IMR-90 (cell line): ENCODE results near the gene PTCSC3. TPM values are rescaled to one million over a fixed set of nuclear protein-coding genes. Genes with fewer than 3 reads are reported as not detected.

Source experiments
- ATAC-seq: fragments of 200-7000 bp; cut with Tn5 transposase; 2 replicates; pipeline ENCODE4 v1.9.1; 2020; ENCODE audit warnings: low read depth, mild to moderate bottlenecking, moderate library complexity
- BruUV-seq: library from RNA; stranded (reverse); fragments of 400-500 nt; replicated peaks from 2 replicates; lab custom pipeline; 2021; lab: Mats Ljungman, UMichigan
- CTCF ChIA-PET: fragments of 300-600 bp; formaldehyde crosslinking; extraction: SDS; loops from one replicate; lab custom pipeline; 2021; ENCODE audit warnings: antibody characterized with exemption; lab: Yijun Ruan, JAX
- POLR2A ChIA-PET: fragments of 300-600 bp; sonication (Branson Sonifier 250); formaldehyde crosslinking; loops from one replicate; lab custom pipeline; 2022; ENCODE audit warnings: antibody characterized with exemption; ENCODE audit not compliant: unreplicated experiment; lab: Charles Lee
- DNase-seq: peaks from one replicate; pipeline ENCODE4 v3.0.0; 2013
- H2AFZ ChIP-seq: replicated peaks from 2 replicates; pipeline ENCODE3; 2013; ENCODE audit warnings: low read length, mild to moderate bottlenecking; ENCODE audit not compliant: poor library complexity
- H2AK5ac ChIP-seq: 2 replicates; pipeline ENCODE4 v1.6.1; 2013; ENCODE audit warnings: low read depth, low read length, inconsistent platforms
- H2AK9ac ChIP-seq: replicated peaks from 2 replicates; pipeline ENCODE3; 2013; ENCODE audit warnings: mild to moderate bottlenecking, low read depth, low read length, moderate library complexity; ENCODE audit not compliant: poor library complexity
- H2BK120ac ChIP-seq: 2 replicates; pipeline ENCODE4 v1.6.1; 2013; ENCODE audit warnings: low read depth, low read length, inconsistent platforms
- H2BK15ac ChIP-seq: 3 replicates; pipeline ENCODE4 v1.6.1; 2013; ENCODE audit warnings: low read depth, low read length, inconsistent platforms
- H2BK20ac ChIP-seq: 2 replicates; pipeline ENCODE4 v1.6.1; 2013; ENCODE audit warnings: low read depth, mild to moderate bottlenecking, inconsistent platforms, low read length, moderate library complexity
- H2BK5ac ChIP-seq: 2 replicates; pipeline ENCODE4 v1.6.1; 2013; ENCODE audit warnings: mild to moderate bottlenecking, low read depth, low read length, inconsistent platforms; ENCODE audit not compliant: poor library complexity, severe bottlenecking
- H3K14ac ChIP-seq: replicated peaks from 2 replicates; pipeline ENCODE4 v1.6.1; 2013; ENCODE audit warnings: low read depth, low read length, inconsistent platforms
- H3K18ac ChIP-seq: 2 replicates; pipeline ENCODE4 v1.6.1; 2013; ENCODE audit warnings: low read depth, low read length, control low read depth
- H3K23ac ChIP-seq: 2 replicates; pipeline ENCODE4 v1.6.1; 2013; ENCODE audit warnings: low read depth, low read length, inconsistent platforms
- H3K27ac ChIP-seq: 2 replicates; pipeline ENCODE4 v1.5.1; 2013; ENCODE audit warnings: mild to moderate bottlenecking, control low read depth, low read length; ENCODE audit not compliant: insufficient read depth
- H3K27me3 ChIP-seq: 2 replicates; pipeline ENCODE4 v1.6.1; 2013; ENCODE audit warnings: low read length; ENCODE audit not compliant: control insufficient read depth, insufficient read depth
- H3K36me3 ChIP-seq: 2 replicates; pipeline ENCODE4 v1.6.1; 2013; ENCODE audit warnings: low read length, mixed read lengths; ENCODE audit not compliant: control insufficient read depth, insufficient read depth
- H3K4ac ChIP-seq: 2 replicates; pipeline ENCODE4 v1.6.1; 2013; ENCODE audit warnings: low read depth, low read length, inconsistent platforms
- H3K4me1 ChIP-seq: 2 replicates; pipeline ENCODE4 v1.6.1; 2013; ENCODE audit warnings: low read length, mixed read lengths; ENCODE audit not compliant: control insufficient read depth, insufficient read depth
- H3K4me2 ChIP-seq: 2 replicates; pipeline ENCODE4 v1.6.1; 2013; ENCODE audit warnings: low read depth, mild to moderate bottlenecking, control low read depth, low read length, moderate library complexity
- H3K4me3 ChIP-seq: 2 replicates; pipeline ENCODE4 v1.5.1; 2013; ENCODE audit warnings: low read depth, mild to moderate bottlenecking, control low read depth, low read length, moderate library complexity; ENCODE audit not compliant: insufficient read depth
- H3K56ac ChIP-seq: 2 replicates; pipeline ENCODE4 v1.6.1; 2013; ENCODE audit warnings: low read length, inconsistent platforms; ENCODE audit not compliant: insufficient read depth; ENCODE audit errors: extremely low read depth
- H3K79me1 ChIP-seq, 2 experiments: 2 replicates each; pipeline ENCODE4 v1.6.1; 2013; ENCODE audit warnings: low read length in 2 of 2, inconsistent platforms in 1 of 2, low read depth in 1 of 2
- H3K9ac ChIP-seq: 2 replicates; pipeline ENCODE4 v1.6.1; 2013; ENCODE audit warnings: low read depth, low read length, control low read depth
- H3K9me1 ChIP-seq: 2 replicates; pipeline ENCODE4 v1.6.1; 2013; ENCODE audit warnings: low read length, inconsistent platforms; ENCODE audit not compliant: insufficient read depth
- H3K9me3 ChIP-seq: 2 replicates; pipeline ENCODE4 v1.6.1; 2013; ENCODE audit warnings: low read length; ENCODE audit not compliant: control insufficient read depth, insufficient read depth
- H4K20me1 ChIP-seq: 2 replicates; pipeline ENCODE4 v1.6.1; 2013; ENCODE audit warnings: low read length, inconsistent platforms; ENCODE audit not compliant: insufficient read depth
- H4K5ac ChIP-seq: 2 replicates; pipeline ENCODE4 v1.6.1; 2013; ENCODE audit warnings: mild to moderate bottlenecking, low read depth, low read length, control low read depth
- H4K8ac ChIP-seq, 2 experiments: 2 replicates each; pipeline ENCODE4 v1.6.1; 2013; ENCODE audit warnings: low read depth in 2 of 2, low read length in 2 of 2, control low read depth in 1 of 2, inconsistent platforms in 1 of 2
- H4K91ac ChIP-seq: 2 replicates; pipeline ENCODE4 v1.6.1; 2013; ENCODE audit warnings: low read depth, low read length, inconsistent platforms; ENCODE audit not compliant: insufficient read depth
- BHLHE40 ChIP-seq: fragments of 150-350 bp; IDR thresholded peaks from 2 replicates; pipeline ENCODE4 v1.6.1; 2016; ENCODE audit warnings: mild to moderate bottlenecking, low read depth, low read length
- CHD1 ChIP-seq: IDR thresholded peaks from 2 replicates; pipeline ENCODE4 v1.6.1; 2012; ENCODE audit warnings: low read depth, low read length, improper control_type of control experiment
- ELK1 ChIP-seq: fragments of 150-350 bp; IDR thresholded peaks from 2 replicates; pipeline ENCODE4 v1.6.1; 2016; ENCODE audit warnings: low read depth, mild to moderate bottlenecking, low read length, moderate library complexity, borderline replicate concordance
- FOS ChIP-seq: fragments of 150-350 bp; IDR thresholded peaks from 2 replicates; pipeline ENCODE4 v1.6.1; 2016; ENCODE audit warnings: low read depth, low read length
- MAFK ChIP-seq: IDR thresholded peaks from 2 replicates; pipeline ENCODE4 v1.6.1; 2012; ENCODE audit warnings: low read depth, low read length, improper control_type of control experiment
- NFE2L2 ChIP-seq: fragments of 150-350 bp; IDR thresholded peaks from 2 replicates; pipeline ENCODE4 v1.6.1; 2016; ENCODE audit warnings: low read depth, mild to moderate bottlenecking, low read length
- RAD21 ChIP-seq: IDR thresholded peaks from 2 replicates; pipeline ENCODE4 v1.6.1; 2012; ENCODE audit warnings: low read length, improper control_type of control experiment
- RCOR1 ChIP-seq: IDR thresholded peaks from 2 replicates; pipeline ENCODE4 v1.6.1; 2012; ENCODE audit warnings: mild to moderate bottlenecking, low read length, improper control_type of control experiment; ENCODE audit not compliant: insufficient replicate concordance
- USF2 ChIP-seq: fragments of 150-350 bp; IDR thresholded peaks from 2 replicates; pipeline ENCODE4 v1.6.1; 2017; ENCODE audit warnings: mild to moderate bottlenecking, antibody characterized with exemption, low read length, low read depth
- WGBS, 2 experiments: methylation state at CpG; one replicate each; pipeline versions ENCODE4 v1.1.5 to v1.1.7; 2013; ENCODE audit warnings: missing lambda C conversion rate in 2 of 2; ENCODE audit not compliant: insufficient read length in 1 of 2; ENCODE audit errors: extremely low coverage in 2 of 2; 5-methylcytosine and 5-hydroxymethylcytosine counted together
- dilution Hi-C: fragments of 300-500 bp; cut with HindIII; formaldehyde crosslinking; loops from one replicate; pipeline ENCODE4 v1.14.3; 2018; ENCODE audit warnings: low sequenced_read_pairs; ENCODE audit not compliant: unreplicated experiment
- in situ Hi-C: fragments of 300-500 bp; cut with MboI; formaldehyde crosslinking; loops from 3 replicates; pipeline ENCODE4 v1.14.3; 2019; ENCODE audit warnings: low sequenced_read_pairs, inconsistent platforms, mixed read lengths
- intact Hi-C: fragments of 100-400 bp; cut with micrococcal nuclease; formaldehyde crosslinking; loops from 2 replicates; pipeline ENCODE4 v1.10.0; 2022
- polyA plus RNA-seq, 3 experiments: library from polyadenylated mRNA; depleted of rRNA; stranded (reverse); fragments of >200 nt; gene quantifications; 2 replicates each; pipeline ENCODE4 v1.2.3, GENCODE V29; 2012; ENCODE audit warnings: low replicate concordance in 1 of 3
- total RNA-seq: library from RNA; depleted of rRNA; stranded (reverse); fragments of >200 nt; gene quantifications from 2 replicates; pipeline ENCODE4 v1.2.3, GENCODE V29; 2012

Gene PTCSC3
- total and polyA plus RNA-seq, 2 of the 4 experiments (the other 2 are of a cell fraction) = not detected

- Histone ChIP-seq H3K9me1 (no peaks in the 10 kb centered on the region), H3K18ac (no peak overlapping the region), H3K4me1 (no peaks in the 10 kb centered on the region), H3K56ac (no peak overlapping the region), H3K36me3 (no peaks in the 10 kb centered on the region), H3K79me1 (no peaks in the 10 kb centered on the region), H3K9me3 (no peaks in the 10 kb centered on the region), H4K20me1 (no peaks in the 10 kb centered on the region), H3K4me3 (no peak overlapping the region), H4K5ac (no peak overlapping the region), H3K4me2 (no peak overlapping the region), H3K4ac (no peak overlapping the region), H3K14ac (no peak overlapping the region), H4K91ac (no peak overlapping the region), H2AFZ (no peak overlapping the region), H2AK9ac (no peak overlapping the region), H3K27ac (no peak overlapping the region), H2AK5ac (no peak overlapping the region), H3K9ac (no peak overlapping the region), H2BK120ac (no peak overlapping the region), H3K23ac (no peak overlapping the region), H2BK20ac (no peak overlapping the region), H2BK5ac (no peak overlapping the region), H4K8ac (no peak overlapping the region), H3K27me3 (no peaks in the 10 kb centered on the region), H2BK15ac (no peak overlapping the region)
- DNase-seq (no peak), ATAC-seq (no peak)
- no peak for TF ChIP-seq CHD1
- TF ChIP-seq RAD21 = no peak
- no peak for TF ChIP-seq BHLHE40
- TF ChIP-seq ELK1 = no peak
- no peak for TF ChIP-seq FOS
- no peak for TF ChIP-seq MAFK
- TF ChIP-seq NFE2L2 = no peak
- TF ChIP-seq RCOR1 = no peak
- TF ChIP-seq USF2 = no peak
- CTCF ChIA-PET = no interaction called here
- in situ Hi-C loops = no loop called here
- dilution Hi-C loops = no loop called here
- POLR2A ChIA-PET = no interaction called here
- WGBS, 2 experiments = 20% methylated on average over 1 of the region's 2 CpGs; no CpG with 5 or more reads in 1 of the 2 experiments
- BruUV-seq = no TSS peak
- intact Hi-C loops = no loop called here
These were observed 42.5 kb downstream of the PTCSC3 start for GRCh38 chr14:36134038-36134437.
